Measurements from ENCODE around the gene ZSCAN32.

Gene ZSCAN32

GRCh38 chr16:3356118-3356517 is 44.7 kb downstream of the ZSCAN32 start:
- FAIRE-seq: no peak

- FAIRE-seq: no peak
These were observed 45.2 kb downstream of the ZSCAN32 start, which contains the start of gene OR2C1 for GRCh38 chr16:3355589-3355988. Gene OR2C1, plus strand, starts transcription at chr16:3355889. Its CDS starts 52 bp downstream, at chr16:3355941.

DNA sequence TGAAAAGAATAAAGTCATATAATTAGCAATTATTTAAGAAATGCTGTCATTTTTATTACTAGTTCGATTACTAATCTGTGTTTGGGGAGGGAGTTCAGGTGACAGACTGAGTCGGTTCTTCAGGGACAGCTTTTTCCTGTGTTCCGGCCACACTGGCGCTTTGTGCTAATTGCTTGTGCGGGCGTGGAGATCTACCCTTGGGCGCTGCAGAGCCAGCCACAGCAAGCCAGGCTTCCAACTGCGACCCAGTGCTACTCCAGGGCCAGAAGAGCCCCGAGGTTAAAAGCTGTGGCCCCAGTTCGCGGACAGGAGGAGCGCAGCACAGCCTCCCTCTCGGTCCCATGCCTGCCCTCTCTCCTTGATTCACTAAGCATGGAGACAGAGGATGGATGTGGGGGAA is 51.6 kb downstream of the ZSCAN32 start:
- FAIRE-seq: no peak

DNA sequence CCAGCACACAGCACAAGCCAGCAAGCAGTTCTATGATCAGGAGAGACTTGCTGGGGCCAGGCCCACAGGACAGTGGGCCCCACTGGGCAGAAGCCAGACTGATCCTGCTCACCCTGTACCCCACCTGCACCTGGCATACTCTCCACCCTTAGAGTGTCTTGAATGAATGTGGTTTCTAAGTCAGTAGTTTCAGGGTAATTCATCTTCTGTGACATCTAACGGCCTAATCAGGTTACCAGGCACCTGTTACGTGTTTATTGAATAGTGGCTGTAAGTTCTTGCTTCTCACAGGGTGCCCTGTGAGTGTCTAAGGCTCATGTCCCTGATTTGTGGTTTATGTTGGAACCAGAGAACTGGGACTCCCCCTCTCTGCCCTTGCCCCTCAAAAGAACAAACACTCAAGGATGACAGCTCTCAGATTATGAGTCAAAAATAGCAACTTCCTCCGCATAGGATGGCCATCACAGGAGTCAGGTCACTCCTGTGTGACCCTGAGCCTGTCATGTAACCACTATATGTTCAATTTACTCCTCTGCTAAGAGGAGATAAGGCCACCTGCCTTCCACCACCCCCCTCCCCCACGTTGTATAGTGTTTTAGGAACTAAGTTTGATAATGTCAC is 52.1 kb downstream of the ZSCAN32 start:
- no peak for FAIRE-seq

- FAIRE-seq: no peak
These were observed 53.2 kb downstream of the ZSCAN32 start for GRCh38 chr16:3347586-3347985.

GRCh38 chr16:3346041-3346440 is 54.8 kb downstream of the ZSCAN32 start:
- FAIRE-seq: no peak
